Endodermal cell (in vitro differentiated cells): ENCODE results near the gene NR6A1. TPM values are rescaled to one million over a fixed set of nuclear protein-coding genes. Genes with fewer than 3 reads are reported as not detected.

Experiments
- DNase-seq: peaks from one replicate; pipeline ENCODE4 v3.0.0-alpha.2; 2017
- H3K27ac ChIP-seq: 2 replicates; pipeline ENCODE4 v1.5.1; 2013; ENCODE audit warnings: mild to moderate bottlenecking, low read depth, low read length, moderate library complexity
- H3K27me3 ChIP-seq: 2 replicates; pipeline ENCODE4 v1.6.1; 2013; ENCODE audit warnings: mild to moderate bottlenecking, low read length, moderate library complexity; ENCODE audit not compliant: insufficient read depth, control insufficient read depth, poor library complexity, severe bottlenecking
- H3K36me3 ChIP-seq: 2 replicates; pipeline ENCODE4 v1.7.0; 2013; ENCODE audit warnings: mild to moderate bottlenecking, low read length, moderate library complexity; ENCODE audit not compliant: control insufficient read depth, insufficient read depth
- H3K4me1 ChIP-seq: one replicate; pipeline ENCODE4 v1.7.0; 2013; ENCODE audit warnings: low read length; ENCODE audit not compliant: control insufficient read depth, insufficient read depth
- H3K4me3 ChIP-seq: 2 replicates; pipeline ENCODE4 v1.5.1; 2013; ENCODE audit warnings: mild to moderate bottlenecking, low read length, moderate library complexity
- H3K9ac ChIP-seq: 2 replicates; pipeline ENCODE4 v1.6.1; 2013; ENCODE audit warnings: mild to moderate bottlenecking, low read length, moderate library complexity; ENCODE audit not compliant: poor library complexity, severe bottlenecking; ENCODE audit errors: extremely low read depth
- H3K9me3 ChIP-seq: 2 replicates; pipeline ENCODE4 v1.6.1; 2013; ENCODE audit warnings: mild to moderate bottlenecking, low read length, moderate library complexity; ENCODE audit not compliant: control insufficient read depth
- H3K27ac Mint-ChIP-seq: 2 replicates; pipeline ENCODE4 v1.8.0; 2020; ENCODE audit warnings: mixed read lengths
- H3K27me3 Mint-ChIP-seq: 2 replicates; pipeline ENCODE4 v1.8.0; 2021; ENCODE audit warnings: mild to moderate bottlenecking, mixed read lengths; ENCODE audit not compliant: insufficient read depth
- H3K36me3 Mint-ChIP-seq: 2 replicates; pipeline ENCODE4 v1.8.0; 2020; ENCODE audit warnings: low read depth, mixed read lengths
- H3K4me1 Mint-ChIP-seq: 2 replicates; pipeline ENCODE4 v1.8.0; 2020; ENCODE audit warnings: mixed read lengths
- H3K4me3 Mint-ChIP-seq: 2 replicates; pipeline ENCODE4 v1.8.0; 2020; ENCODE audit warnings: mild to moderate bottlenecking, moderate library complexity, mixed read lengths
- H3K9me3 Mint-ChIP-seq: 2 replicates; pipeline ENCODE4 v1.8.0; 2020; ENCODE audit warnings: mild to moderate bottlenecking, mixed read lengths
- WGBS, 2 experiments: methylation state at CpG; one replicate each; pipeline versions ENCODE4 v1.1.5 to v1.1.7; 2013; ENCODE audit warnings: missing lambda C conversion rate in 2 of 2, mixed read lengths in 1 of 2; ENCODE audit not compliant: insufficient coverage in 1 of 2, insufficient read length in 1 of 2; 5-methylcytosine and 5-hydroxymethylcytosine counted together
- total RNA-seq, 2 donors: library from RNA; stranded (reverse); fragmentation: NEBNext Ultra II Directional in 1 of 2; extraction: Animal tissue kit (Norgen Biotek cat#: 25700) in 1 of 2; gene quantifications; 2 replicates in 1 of 2; 3 replicates in 1 of 2; pipeline ENCODE4 v1.2.1, GENCODE V29; 2021
- TF ChIP-seq, protein P1 (sequence below): fragments of 200-600 bp; sonication (generic); conservative IDR thresholded peaks from 2 replicates; pipeline ENCODE4 v1.5.0; 2021; ENCODE audit warnings: antibody characterized with exemption, mild to moderate bottlenecking

The NR6A1 gene
- total RNA-seq, 2 donors from 2014 or later = 168 to 206 TPM

DNA sequence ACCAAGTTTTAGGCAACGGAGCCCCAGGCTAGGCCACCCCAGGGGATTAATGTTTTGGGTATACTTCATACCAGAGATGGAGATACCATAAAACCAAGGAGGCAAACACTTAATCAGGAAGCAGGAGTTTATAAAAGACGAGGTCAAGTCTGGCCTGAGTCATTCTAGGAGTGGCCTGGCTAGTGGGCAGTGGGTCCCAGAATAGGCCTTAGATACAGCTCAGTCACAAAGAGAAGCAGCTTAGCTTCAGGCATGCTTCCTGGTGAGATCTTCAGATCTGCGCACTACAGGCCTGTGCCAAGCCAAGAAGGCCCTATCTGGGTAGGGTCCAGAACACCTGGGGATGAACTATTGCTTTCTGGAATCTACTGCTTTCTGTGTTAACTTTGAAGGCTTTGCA, 243.3 kb downstream of the NR6A1 start:
- Histone ChIP-seq H3K27ac (no peak overlapping the region), H3K4me1 (no peaks in the 10 kb centered on the region), H3K9me3 (no peaks in the 10 kb centered on the region), H3K36me3 (peaks cover 65% of the 10 kb centered on the region), H3K9ac (no peak overlapping the region), H3K4me3 (no peak overlapping the region), H3K27me3 (no peaks in the 10 kb centered on the region)
- DNase-seq = no peak
- TF ChIP-seq, protein P1, sequence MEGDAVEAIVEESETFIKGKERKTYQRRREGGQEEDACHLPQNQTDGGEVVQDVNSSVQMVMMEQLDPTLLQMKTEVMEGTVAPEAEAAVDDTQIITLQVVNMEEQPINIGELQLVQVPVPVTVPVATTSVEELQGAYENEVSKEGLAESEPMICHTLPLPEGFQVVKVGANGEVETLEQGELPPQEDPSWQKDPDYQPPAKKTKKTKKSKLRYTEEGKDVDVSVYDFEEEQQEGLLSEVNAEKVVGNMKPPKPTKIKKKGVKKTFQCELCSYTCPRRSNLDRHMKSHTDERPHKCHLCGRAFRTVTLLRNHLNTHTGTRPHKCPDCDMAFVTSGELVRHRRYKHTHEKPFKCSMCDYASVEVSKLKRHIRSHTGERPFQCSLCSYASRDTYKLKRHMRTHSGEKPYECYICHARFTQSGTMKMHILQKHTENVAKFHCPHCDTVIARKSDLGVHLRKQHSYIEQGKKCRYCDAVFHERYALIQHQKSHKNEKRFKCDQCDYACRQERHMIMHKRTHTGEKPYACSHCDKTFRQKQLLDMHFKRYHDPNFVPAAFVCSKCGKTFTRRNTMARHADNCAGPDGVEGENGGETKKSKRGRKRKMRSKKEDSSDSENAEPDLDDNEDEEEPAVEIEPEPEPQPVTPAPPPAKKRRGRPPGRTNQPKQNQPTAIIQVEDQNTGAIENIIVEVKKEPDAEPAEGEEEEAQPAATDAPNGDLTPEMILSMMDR = no peak
- H3K4me1 Mint-ChIP-seq = no peaks in the 10 kb centered on the region
- 91 to 94% methylated on average over 3 of the region's 3 CpGs for WGBS, 2 experiments
- H3K36me3 Mint-ChIP-seq = peaks cover 47% of the 10 kb centered on the region
- no peaks in the 10 kb centered on the region for H3K27me3 Mint-ChIP-seq
- H3K4me3 Mint-ChIP-seq = no peak overlapping the region
- no peaks in the 10 kb centered on the region for H3K9me3 Mint-ChIP-seq
- H3K27ac Mint-ChIP-seq = no peak overlapping the region

DNA sequence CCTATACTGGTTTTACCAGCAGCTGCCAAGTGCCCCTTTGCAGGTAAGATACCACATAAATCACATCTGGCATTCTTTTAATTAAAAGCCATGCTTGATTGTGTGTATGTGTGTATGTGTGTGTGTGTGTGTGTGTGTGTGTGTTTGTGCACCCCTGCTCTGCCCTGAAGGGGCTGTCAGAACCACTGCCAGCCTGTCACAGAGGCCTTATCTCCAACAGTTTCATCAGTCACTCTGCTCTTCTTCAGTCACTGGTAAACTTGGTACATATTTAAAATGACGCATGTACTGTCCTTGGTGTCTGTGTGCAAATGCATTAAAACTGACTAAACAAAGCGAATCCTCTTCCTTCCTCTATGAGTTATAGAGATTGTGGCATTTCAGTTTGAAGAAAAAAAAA, 244.9 kb downstream of the NR6A1 start:
- no peaks in the 10 kb centered on the region for H3K27me3 ChIP-seq
- no peak overlapping the region for H3K4me3 Mint-ChIP-seq
- 92 to 100% methylated on average over 1 to 2 of the region's 2 CpGs for WGBS, 2 experiments

DNA sequence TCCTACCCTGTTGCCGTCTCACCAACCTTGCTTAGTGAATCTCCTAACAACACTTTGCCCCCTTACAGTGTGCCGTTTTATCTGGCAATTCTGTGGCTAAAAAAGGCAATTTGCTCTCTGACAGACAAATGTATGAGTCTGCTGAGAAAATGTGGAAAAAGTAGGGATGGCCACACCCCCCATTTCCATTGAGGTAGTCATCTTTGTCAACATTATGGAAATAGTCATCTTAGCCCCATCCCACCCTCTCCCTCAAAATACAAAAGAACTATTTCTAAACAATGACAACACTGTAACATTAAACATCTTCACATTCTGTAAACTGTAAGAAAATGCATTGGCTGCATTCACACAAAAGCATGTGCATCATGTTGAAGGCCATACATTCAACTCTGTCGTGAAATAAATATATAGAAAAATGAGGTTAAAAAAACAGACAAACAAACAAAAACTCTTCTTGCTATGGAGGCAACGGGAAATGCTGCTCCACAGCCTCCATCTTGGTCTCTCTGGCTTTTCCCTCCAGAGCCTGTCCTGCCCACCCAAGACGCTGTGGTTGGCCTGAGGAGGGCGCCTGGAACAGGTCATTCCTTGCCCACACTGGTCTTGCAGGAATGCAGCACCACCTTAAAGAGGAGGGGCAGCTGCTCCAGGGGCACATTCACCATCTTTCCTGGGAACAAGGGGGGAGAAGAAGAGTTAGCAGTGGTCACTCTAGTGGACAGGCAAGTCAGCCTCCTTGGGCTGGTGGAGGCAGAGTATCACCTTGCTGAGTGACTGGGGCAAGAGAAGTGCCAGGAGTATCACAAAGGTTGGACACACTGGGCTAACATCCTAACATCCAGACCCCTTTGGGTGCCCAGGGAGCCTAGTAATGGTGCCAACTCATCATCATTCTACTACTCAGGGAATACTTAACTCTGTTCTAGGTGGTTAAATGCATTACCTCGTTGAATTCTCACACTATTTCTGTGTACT, 248.7 kb downstream of the NR6A1 start:
- Histone ChIP-seq H3K9me3 (no peaks in the 10 kb centered on the region), H3K9ac (no peak overlapping the region), H3K4me3 (no peak overlapping the region), H3K27ac (no peak overlapping the region), H3K36me3 (peaks cover 68% of the 10 kb centered on the region), H3K27me3 (no peaks in the 10 kb centered on the region), H3K4me1 (no peaks in the 10 kb centered on the region)
- peak overlapping the region; percentile 80 for H3K27ac Mint-ChIP-seq
- no peaks in the 10 kb centered on the region for H3K4me1 Mint-ChIP-seq
- H3K27me3 Mint-ChIP-seq = no peaks in the 10 kb centered on the region
- 85 to 100% methylated on average over 1 to 7 of the region's 7 CpGs for WGBS, 2 experiments
- H3K9me3 Mint-ChIP-seq = no peaks in the 10 kb centered on the region
- peak; percentile 89 for DNase-seq
- H3K4me3 Mint-ChIP-seq = no peak overlapping the region
- TF ChIP-seq, protein P1 = peak; percentile 65
- peaks cover 70% of the 10 kb centered on the region for H3K36me3 Mint-ChIP-seq

More for the DNA sequence above, 244.9 kb downstream of the NR6A1 start:
- no peak overlapping the region for H3K27ac ChIP-seq
- H3K9me3 Mint-ChIP-seq = no peaks in the 10 kb centered on the region
- H3K27me3 Mint-ChIP-seq = no peaks in the 10 kb centered on the region
- H3K4me1 Mint-ChIP-seq = no peaks in the 10 kb centered on the region
- H3K9me3 ChIP-seq = no peaks in the 10 kb centered on the region
- peaks cover 71% of the 10 kb centered on the region for H3K36me3 ChIP-seq
- H3K27ac Mint-ChIP-seq = no peak overlapping the region
- no peak for DNase-seq
- peaks cover 52% of the 10 kb centered on the region for H3K36me3 Mint-ChIP-seq
- TF ChIP-seq, protein P1 = no peak
- H3K4me3 ChIP-seq = no peak overlapping the region
- H3K4me1 ChIP-seq = no peaks in the 10 kb centered on the region
- no peak overlapping the region for H3K9ac ChIP-seq
